Stromal cell of bone marrow (primary cell): ENCODE data around the gene ACER1.

Source experiments
- DNase-seq: peaks from one replicate; pipeline ENCODE4 v3.0.0-alpha.2; 2012; ENCODE audit warnings: low read depth

The ACER1 gene

DNA sequence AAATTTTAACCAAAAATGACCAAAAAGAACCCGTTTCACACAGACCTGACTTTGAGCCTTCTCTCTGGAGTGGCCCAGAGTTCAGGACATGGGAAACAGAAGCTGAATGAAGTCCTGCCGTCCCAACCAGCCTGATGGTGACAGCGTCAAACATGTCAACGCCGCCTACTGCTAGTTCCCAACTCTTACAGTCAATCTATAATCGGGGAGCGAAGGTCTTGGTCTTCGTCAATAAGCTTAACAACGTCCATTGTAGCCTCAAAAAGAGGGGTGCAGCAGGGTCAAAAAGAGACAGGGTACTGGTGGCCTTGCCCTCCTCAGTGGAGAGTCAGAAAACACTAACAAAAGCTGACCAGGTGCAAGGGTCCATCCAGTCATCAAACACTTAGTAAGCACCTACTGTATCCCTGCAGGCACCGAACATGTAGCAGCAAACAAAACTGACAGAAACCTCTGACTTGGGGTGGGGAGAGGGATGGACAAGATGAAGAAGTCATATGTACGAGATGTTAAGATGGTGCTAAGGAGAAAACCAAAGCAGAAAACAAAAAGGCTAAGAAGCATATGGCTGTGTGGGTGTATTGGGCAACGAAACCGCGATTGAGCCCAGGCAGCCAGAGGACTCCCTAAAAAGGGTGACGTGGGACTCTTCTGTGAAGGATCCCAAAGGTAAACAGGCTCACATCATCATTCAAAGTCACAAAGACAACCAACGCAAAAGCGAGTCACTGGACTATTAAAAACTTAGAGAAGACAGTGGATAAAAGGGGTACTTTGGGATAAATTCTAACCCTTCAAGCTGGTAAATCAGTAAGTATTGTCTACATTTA lies 65.6 kb downstream of the ACER1 start:
- no peak for DNase-seq

DNA sequence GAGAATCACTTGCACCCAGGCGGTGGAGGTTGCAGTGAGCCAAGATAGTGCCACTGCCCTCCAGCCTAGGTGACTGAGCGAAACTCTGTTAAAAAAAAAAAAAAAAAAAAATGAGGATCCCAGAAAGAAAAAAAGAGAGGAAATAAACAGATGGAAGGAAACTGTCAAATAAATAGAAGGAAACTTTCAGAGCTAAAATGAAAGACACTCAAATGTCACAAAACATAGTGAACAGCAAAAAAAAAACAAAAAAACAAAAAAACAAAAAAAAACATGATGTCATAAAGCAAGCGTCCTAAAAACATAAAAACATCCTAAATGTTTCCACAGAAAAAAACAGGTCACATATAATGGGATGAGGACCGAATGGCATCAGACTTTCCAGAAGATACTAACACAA lies 68.6 kb downstream of the ACER1 start:
- DNase-seq = no peak

DNA sequence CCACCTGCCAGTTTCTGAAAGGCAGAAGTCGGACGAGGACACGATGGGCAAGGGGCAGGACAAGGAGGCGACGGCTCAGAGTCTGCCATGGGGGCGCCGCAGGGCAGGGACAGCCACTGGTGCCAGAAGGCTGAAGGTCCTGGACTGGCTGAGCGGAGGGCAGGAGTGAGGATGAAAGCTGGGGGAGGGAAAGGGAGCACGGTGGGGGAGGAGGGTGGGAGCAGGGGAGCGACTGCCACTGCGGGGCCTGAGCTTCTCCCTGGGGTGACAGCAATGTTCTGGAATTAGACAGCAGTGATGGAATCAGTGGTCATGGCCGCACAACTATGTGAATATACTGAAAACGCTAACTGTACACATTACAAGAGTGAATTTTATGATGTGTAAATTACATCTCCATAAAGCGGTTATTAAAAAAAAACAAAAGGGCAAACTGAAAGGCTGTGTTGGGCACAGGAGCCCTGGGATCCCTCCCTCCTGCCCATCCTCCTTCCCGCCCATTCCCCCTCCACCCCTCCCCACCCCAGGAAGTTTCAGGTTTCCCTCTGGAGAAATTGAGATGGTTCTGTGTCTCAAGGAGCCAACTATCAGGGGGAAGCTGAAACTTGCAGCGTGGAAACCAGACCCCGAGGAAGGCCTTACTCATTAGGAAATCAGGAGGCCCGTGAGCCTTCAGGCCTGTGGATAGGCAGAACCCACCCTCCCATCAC lies 69.5 kb downstream of the ACER1 start:
- no peak for DNase-seq

DNA sequence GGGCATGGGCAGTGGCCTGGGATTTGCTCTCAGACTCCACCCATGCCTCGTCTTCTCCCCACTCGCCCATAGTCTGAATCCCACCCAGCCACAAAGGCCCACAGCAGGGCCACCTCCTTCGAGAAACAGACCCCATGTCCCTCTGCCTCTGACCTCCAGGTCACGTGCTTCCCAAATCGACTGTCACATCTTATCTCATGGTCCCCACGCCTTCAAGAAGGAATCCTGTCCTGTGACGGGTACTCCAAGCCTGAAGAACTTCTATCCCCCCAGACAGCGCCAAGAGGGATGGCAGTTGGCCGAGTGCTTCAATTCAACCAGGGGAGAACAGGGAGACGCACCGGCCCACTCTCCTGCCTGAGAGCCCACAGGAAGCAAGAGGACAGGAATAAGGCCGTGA lies 70.1 kb downstream of the ACER1 start:
- no peak for DNase-seq

DNA sequence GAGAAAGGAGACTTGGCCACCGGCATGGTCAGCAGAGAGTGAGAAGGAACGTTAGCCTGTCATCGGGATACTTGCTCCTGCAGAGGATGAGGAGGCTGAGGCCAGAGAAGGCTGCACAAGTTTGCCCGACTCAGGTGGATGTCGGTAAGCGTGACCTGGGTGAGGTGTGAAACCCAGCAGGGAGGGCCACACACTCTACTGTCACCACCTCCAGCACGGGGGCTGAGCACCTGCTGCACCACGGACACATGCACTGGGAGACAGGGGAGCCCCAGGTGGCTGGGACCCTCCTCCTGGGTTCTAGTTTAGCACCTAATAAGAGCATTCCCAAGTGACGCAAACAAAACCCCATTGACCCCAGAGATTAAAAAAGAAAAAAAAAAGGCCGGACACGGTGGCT lies 70.9 kb downstream of the ACER1 start:
- DNase-seq = no peak

DNA sequence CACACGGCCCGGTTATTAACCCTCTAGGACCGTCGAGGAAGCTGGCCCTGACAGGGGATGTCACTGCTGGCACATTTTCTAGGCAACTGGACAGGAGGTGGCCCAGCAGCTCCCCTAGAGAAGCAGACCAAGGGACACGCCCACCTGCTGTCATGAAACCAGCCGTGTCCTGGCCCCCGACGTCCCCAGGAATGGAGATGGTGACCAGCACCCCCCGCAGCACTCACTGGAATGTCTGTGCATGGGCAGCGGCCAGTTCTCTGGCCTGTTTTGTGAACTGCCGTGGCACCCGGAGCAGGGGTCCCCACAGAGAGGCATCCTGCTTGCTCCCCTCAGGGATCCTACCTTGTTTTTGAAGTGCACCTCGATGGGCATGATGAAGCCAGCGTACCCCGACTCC lies 71.5 kb downstream of the ACER1 start:
- no peak for DNase-seq

DNA sequence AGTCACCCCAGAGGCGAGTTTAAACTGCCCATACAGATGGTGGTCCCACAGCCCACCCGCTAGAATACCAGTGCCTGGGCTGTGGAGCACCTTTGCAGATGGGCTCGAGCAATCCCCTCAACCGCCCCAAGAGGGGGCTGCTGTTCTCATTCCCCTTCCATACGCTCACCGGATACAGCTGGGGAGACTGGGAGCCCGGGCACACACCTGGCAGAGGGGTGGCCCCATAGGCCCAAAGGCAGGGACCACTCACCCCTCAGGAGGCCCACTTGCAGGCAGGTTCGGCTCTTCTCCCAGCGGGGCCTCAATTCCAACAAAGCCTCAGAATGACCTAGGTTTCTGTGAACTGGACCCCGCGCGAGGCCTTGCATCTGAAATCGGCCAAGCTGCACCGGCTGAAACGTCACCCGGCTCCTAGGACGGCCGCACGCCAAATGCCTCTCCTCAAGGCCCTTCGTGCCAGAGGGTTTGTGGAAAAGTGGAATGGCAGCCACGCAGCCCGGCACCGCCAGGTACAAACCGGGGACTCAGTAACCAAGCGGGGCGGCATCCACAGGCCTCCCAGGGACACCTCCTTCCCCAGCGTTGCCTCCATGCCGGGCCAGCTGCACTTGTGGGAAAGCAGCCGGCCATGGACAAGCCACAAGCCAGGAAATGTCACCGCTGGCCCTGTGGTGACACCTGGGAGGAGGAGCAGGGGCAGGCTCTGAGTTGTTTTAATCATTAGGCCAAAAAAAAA lies 72.3 kb downstream of the ACER1 start:
- DNase-seq = no peak

DNA sequence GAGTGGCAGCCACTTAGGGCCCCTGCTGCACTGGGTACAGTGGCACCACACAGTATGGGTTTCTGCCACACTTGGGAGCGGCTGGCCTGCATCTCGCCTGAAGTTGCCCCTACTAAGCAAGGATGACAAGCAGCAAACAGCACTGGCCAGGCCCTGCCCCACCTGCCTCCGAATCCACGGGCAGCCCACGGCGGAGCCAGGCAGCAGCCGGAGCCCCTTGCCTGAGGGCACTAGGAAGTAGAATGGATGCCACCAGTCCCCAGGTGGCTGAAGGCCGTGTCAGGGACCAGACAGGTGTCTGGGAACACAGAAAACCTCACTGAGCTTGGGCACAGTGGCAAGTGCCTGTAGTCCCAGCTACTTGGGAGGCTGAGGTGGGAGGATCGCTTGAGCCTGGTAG lies 73.0 kb downstream of the ACER1 start:
- no peak for DNase-seq

DNA sequence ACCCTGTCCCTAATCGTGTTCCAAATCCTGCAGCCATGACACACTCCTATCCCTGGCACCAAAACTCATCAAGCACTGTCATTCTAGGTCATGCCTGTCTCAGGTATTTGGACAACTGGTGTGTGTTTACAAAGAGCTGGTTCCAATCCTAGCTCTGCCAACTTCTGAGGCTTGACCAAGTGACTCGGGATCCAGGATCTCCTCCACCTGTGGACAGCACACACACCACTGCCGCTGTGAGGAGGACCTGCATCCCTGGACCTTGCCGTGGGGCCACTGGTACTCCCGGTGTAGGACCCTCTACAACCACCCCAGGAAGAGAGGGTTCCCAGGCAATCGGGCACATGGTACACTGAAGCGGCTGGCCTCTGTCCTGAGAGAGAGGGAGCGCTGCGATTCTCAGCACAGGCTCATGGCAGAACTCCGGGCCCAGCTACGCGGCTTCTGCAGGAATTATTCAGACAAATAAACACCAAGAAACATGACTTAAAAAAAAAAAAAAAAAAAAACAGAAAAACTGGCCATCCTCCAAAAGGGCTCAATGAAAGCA lies 74.0 kb downstream of the ACER1 start:
- no peak for DNase-seq

DNA sequence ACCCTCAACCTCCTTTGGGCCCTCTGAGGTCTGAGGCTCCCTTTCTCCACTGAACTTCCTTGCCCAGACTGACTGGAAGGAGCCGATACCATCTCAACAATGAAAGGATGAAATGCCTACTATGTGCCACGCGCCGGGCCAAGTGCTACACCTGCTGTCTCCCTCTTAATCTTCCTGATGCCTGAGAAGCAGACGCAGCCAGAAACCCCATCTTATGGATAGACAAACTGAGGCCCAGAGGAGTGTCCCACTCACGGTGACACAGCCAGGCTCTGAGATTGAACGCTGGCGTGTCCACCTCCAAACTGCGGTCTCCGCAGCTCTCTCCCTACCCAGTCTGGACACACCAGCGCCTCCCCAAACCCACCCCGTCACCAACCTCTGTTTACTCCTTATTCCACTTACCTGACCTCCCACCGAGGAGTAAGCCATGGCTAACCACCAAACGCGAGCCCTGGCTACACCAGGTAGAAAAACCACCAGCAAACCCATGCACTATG lies 74.5 kb downstream of the ACER1 start:
- DNase-seq = no peak
